Suprapubic skin (tissue), 4 donors: Measurements from ENCODE around the gene EPB41L4A.

Source experiments
- POLR2A ChIP-seq, 2 donors: fragments of 450-650 bp; IDR thresholded peaks; one replicate each; pipeline ENCODE4 v1.6.1; 2017; ENCODE audit warnings: antibody characterized with exemption in 2 of 2, mild to moderate bottlenecking in 2 of 2, moderate library complexity in 2 of 2
- POLR2AphosphoS5 ChIP-seq, 3 donors: sonication (generic); formaldehyde crosslinking; IDR thresholded peaks; one replicate each; pipeline ENCODE4 v1.6.1; 2017; ENCODE audit warnings: antibody characterized with exemption in 3 of 3

- TF ChIP-seq POLR2AphosphoS5 (IDR thresholded peaks at IDR 0.05) (no peak), POLR2A (IDR thresholded peaks at IDR 0.05) (no peak)
These were observed 114.3 kb downstream of the EPB41L4A start for GRCh38 chr5:112304743-112305142.
